Fibroblast of lung (primary cell): ENCODE data around the gene LAMA4.
"Not testable (repeated sequence)": the region's sequence is repeated elsewhere in the genome, so short reads cannot be mapped to it uniquely, and the experiment has no call there.

Experiments
- CTCF ChIP-seq, 2 donors: IDR thresholded peaks in 1 of 2; conservative IDR thresholded peaks in 1 of 2; 1 replicate in 1 of 2; 2 replicates in 1 of 2; pipeline ENCODE4 v1.5.1; 2011 to 2012; ENCODE audit warnings: low read length in 2 of 2, control low read depth in 1 of 2, inconsistent platforms in 1 of 2, low read depth in 1 of 2, mild to moderate bottlenecking in 1 of 2
- EZH2 ChIP-seq: IDR thresholded peaks from 2 replicates; pipeline ENCODE4 v1.5.1; 2012; ENCODE audit warnings: low read length, control low read depth, mild to moderate bottlenecking; ENCODE audit errors: missing control alignments

- not testable (repeated sequence) for TF ChIP-seq CTCF (conservative IDR thresholded peaks at IDR 0.05 in 1 of 2, IDR thresholded peaks at IDR 0.05 in 1 of 2; ENCODE audit: low read depth in 1 of 2, low read length in 2 of 2); EZH2
Observed at GRCh38 chr6:112106026-112106425, 148.3 kb downstream of the LAMA4 start.
